A673 (cell line): Measurements from ENCODE around the gene IQGAP2. TPM values are rescaled to one million over a fixed set of nuclear protein-coding genes. Genes with fewer than 3 reads are reported as not detected.

Experiments used
- BruUV-seq: library from RNA; stranded (reverse); fragments of 400-500 nt; replicated peaks from 2 replicates; lab custom pipeline; 2021; lab: Mats Ljungman, UMichigan
- CTCF ChIA-PET: fragments of 300-600 bp; sonication (Branson Sonifier 250); formaldehyde crosslinking; loops from one replicate; lab custom pipeline; 2022; ENCODE audit warnings: antibody characterized with exemption; lab: Charles Lee
- POLR2A ChIA-PET: fragments of 300-600 bp; sonication (Branson Sonifier 250); formaldehyde crosslinking; loops from one replicate; lab custom pipeline; 2022; ENCODE audit warnings: antibody characterized with exemption; ENCODE audit not compliant: low non-redundant PET; lab: Charles Lee
- DNase-seq: peaks from one replicate; pipeline ENCODE4 v3.0.0-alpha.2; 2015; ENCODE audit warnings: low spot score
- H3K27ac ChIP-seq: fragments of 200-600 bp; sonication (generic); 2 replicates; pipeline ENCODE4 v1.5.1; 2016; ENCODE audit warnings: mixed run types, low read depth, mild to moderate bottlenecking, mixed read lengths, antibody characterized with exemption, low read length; ENCODE audit not compliant: poor library complexity, severe bottlenecking
- H3K27me3 ChIP-seq: fragments of 200-600 bp; sonication (generic); replicated peaks from 2 replicates; pipeline ENCODE4 v1.6.1; 2017; ENCODE audit warnings: mixed run types, low read depth, mild to moderate bottlenecking, mixed read lengths, antibody characterized with exemption, low read length; ENCODE audit not compliant: insufficient read depth, poor library complexity
- H3K36me3 ChIP-seq: fragments of 200-600 bp; sonication (generic); 2 replicates; pipeline ENCODE4 v1.6.1; 2016; ENCODE audit warnings: mixed run types, mild to moderate bottlenecking, mixed read lengths, antibody characterized with exemption, low read length; ENCODE audit not compliant: insufficient read depth, poor library complexity, severe bottlenecking
- H3K4me1 ChIP-seq: fragments of 200-600 bp; sonication (generic); 2 replicates; pipeline ENCODE4 v1.6.1; 2017; ENCODE audit warnings: mixed run types, mild to moderate bottlenecking, mixed read lengths, antibody characterized with exemption, low read length; ENCODE audit not compliant: insufficient read depth, poor library complexity, severe bottlenecking
- H3K4me3 ChIP-seq: fragments of 200-600 bp; sonication (generic); 2 replicates; pipeline ENCODE4 v1.5.1; 2016; ENCODE audit warnings: low read depth, mixed run types, mild to moderate bottlenecking, mixed read lengths, low read length; ENCODE audit not compliant: poor library complexity, severe bottlenecking
- H3K9me3 ChIP-seq: fragments of 200-600 bp; sonication (generic); 2 replicates; pipeline ENCODE4 v1.6.1; 2016; ENCODE audit warnings: mixed run types, low read depth, mild to moderate bottlenecking, mixed read lengths, antibody characterized with exemption, low read length; ENCODE audit not compliant: poor library complexity, severe bottlenecking
- EZH2 ChIP-seq: fragments of 200-600 bp; sonication (generic); IDR thresholded peaks from 2 replicates; pipeline ENCODE4 v1.6.1; 2017; ENCODE audit warnings: borderline replicate concordance, low read depth, mild to moderate bottlenecking, mixed read lengths, antibody characterized with exemption, low read length; ENCODE audit not compliant: poor library complexity, severe bottlenecking
- intact Hi-C: fragments of 100-400 bp; cut with micrococcal nuclease; formaldehyde crosslinking; loops from one replicate; pipeline ENCODE4 v1.10.0; 2022; ENCODE audit not compliant: unreplicated experiment
- total RNA-seq: library from RNA; stranded (reverse); gene quantifications from 2 replicates; pipeline ENCODE4 v1.2.3, GENCODE V29; 2021
- TF ChIP-seq, protein P1 (sequence below): fragments of 300-800, 200-600 bp; sonication (generic); conservative IDR thresholded peaks from 2 replicates; pipeline ENCODE4 v1.5.1; 2017; ENCODE audit warnings: low read depth, mild to moderate bottlenecking, antibody characterized with exemption, low read length, moderate library complexity, mixed read lengths

Gene IQGAP2
- total RNA-seq, 1 experiment from 2014 or later: 26.8 TPM

DNA sequence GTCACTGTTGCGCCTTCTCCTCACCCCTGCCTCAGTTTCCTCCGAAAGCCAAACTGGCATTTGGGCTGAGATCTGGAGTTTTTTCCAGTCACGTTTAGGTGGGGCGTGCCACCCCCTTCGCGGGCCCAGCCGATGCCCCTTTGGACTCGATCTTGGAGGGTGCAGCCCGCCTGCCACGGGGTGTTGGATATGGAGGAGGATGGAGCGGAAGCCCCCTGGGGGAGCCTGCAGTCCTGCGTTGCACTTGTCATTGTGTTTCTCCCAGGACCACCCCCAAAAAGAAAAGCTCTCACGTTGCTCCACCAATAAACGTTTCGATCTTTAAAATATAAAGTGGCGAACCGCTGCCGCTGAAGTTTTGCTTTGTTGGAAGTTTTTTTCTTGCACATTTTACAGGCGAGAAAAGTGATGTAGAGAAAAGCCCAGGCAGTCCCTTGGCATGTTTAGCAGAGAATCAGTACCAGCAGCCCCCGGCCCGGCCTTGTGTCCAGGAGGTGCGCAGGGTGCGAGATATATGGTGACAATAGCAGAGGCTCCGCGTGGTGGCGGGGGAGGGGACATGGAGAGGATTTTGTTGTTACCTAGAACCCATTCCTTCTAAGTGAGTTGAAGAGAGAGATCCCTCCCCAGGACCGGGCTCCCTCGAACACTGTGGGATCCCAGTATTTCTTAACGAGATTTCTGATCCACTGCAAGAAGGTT lies 313.5 kb downstream of the IQGAP2 start:
- H3K27me3 ChIP-seq: no peaks in the 10 kb centered on the region
- peak overlapping the region; percentile 90 for H3K27ac ChIP-seq
- peak overlapping the region; percentile 70 for H3K4me3 ChIP-seq
- H3K4me1 ChIP-seq: peaks cover 26% of the 10 kb centered on the region
- H3K36me3 ChIP-seq: peaks cover 3% of the 10 kb centered on the region
- BruUV-seq: TSS peak; percentile 37
- ChIA-PET CTCF (no interaction called here), POLR2A (interaction anchor here (0.6 kb wide), 1 partner anchor 19 kb away, joined by 3 read pairs; no protein-coding TSS in a partner anchor)
- intact Hi-C loops: loop anchor here (2.0 to 10.0 kb wide), 2 partner anchors 72 to 116 kb away; no protein-coding TSS in a partner anchor
- TF ChIP-seq EZH2: no peak
- TF ChIP-seq, protein P1, sequence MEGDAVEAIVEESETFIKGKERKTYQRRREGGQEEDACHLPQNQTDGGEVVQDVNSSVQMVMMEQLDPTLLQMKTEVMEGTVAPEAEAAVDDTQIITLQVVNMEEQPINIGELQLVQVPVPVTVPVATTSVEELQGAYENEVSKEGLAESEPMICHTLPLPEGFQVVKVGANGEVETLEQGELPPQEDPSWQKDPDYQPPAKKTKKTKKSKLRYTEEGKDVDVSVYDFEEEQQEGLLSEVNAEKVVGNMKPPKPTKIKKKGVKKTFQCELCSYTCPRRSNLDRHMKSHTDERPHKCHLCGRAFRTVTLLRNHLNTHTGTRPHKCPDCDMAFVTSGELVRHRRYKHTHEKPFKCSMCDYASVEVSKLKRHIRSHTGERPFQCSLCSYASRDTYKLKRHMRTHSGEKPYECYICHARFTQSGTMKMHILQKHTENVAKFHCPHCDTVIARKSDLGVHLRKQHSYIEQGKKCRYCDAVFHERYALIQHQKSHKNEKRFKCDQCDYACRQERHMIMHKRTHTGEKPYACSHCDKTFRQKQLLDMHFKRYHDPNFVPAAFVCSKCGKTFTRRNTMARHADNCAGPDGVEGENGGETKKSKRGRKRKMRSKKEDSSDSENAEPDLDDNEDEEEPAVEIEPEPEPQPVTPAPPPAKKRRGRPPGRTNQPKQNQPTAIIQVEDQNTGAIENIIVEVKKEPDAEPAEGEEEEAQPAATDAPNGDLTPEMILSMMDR: no peak
- DNase-seq: peak; percentile 67
- no peaks in the 10 kb centered on the region for H3K9me3 ChIP-seq

DNA sequence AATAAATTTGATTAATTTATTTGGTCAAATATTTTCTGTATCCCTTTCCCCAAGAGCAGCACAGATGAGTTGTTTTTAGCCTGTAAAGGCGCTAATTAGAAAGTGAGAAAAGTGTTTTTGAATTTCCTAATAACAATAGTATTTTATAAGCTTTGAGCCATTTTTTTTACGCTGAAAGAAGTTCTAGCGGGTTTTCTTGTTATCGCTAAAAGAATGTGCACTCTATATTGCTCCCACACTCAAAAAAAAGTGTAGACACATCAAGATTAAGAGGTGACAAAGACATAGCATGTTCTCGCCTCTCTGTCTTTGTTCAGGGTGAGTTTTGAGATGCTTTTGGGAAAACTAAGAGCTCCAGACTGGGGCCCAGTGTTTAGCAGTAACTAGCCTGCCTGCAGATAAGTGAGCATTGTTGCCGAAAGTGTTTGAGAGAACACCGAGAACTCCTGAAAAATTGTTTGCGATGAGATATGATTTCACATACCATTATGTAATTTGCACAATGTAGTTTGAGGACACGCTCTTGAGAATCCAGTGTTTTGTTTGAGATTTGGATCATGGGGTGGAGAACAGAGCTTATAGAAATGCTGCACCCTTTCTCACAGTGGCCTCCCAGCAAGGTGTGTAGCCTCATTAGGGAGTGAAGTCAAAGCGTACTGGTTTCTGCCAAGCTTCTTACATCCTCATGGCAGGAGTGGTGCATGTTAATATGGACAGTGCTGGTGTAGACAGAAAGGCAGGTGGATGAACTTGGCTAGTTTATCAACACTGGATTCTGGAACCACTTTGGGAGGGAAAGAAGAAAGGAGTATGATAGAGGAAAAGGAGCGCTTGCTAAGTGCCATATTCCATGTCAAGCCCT lies 314.4 kb downstream of the IQGAP2 start:
- DNase-seq: no peak
- BruUV-seq: no TSS peak
- CTCF ChIA-PET: no interaction called here
- no peaks in the 10 kb centered on the region for H3K9me3 ChIP-seq
- POLR2A ChIA-PET: interaction anchor here (0.6 to 0.7 kb wide), 2 partner anchors 18 to 1664 kb away, joined by 3 to 4 read pairs; no protein-coding TSS in a partner anchor
- H3K27me3 ChIP-seq: no peaks in the 10 kb centered on the region
- H3K4me1 ChIP-seq: peaks cover 26% of the 10 kb centered on the region
- H3K36me3 ChIP-seq: peaks cover 10% of the 10 kb centered on the region
- intact Hi-C loops: loop anchor here (2.0 to 10.0 kb wide), 2 partner anchors 73 to 117 kb away; no protein-coding TSS in a partner anchor
- TF ChIP-seq, protein P1: no peak
- TF ChIP-seq EZH2: no peak
- peak overlapping the region; percentile 90 for H3K27ac ChIP-seq
- peak overlapping the region; percentile 70 for H3K4me3 ChIP-seq

DNA sequence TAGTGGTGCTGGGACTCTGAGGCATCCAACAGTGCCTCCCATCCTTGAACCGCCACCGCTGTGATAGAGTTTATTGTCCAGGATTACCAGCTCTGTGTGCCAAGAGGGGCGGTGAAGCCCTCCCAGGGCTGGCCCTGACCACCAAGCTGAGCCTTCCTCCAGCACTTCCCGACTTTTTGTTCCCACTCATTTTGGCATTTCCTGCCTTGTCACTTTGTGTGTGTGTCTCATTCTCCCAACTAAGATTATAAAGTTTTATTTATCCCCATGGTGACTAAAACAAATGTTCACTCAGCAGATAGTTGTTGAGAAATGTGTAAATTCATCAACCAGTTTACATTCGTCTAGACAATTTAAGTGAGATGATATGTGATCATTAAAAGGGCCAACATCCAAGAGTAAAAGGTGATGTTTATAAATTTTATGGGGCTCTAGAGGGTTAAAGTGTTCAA lies 315.3 kb downstream of the IQGAP2 start:
- ChIA-PET CTCF (interaction anchor here (0.6 kb wide), 1 partner anchor 117 kb away, joined by 3 read pairs; no protein-coding TSS in a partner anchor), POLR2A (no interaction called here)
- peaks cover 18% of the 10 kb centered on the region for H3K36me3 ChIP-seq
- peak overlapping the region; percentile 90 for H3K27ac ChIP-seq
- intact Hi-C loops: loop anchor here (10.0 kb wide), 1 partner anchor 74 kb away; no protein-coding TSS in a partner anchor
- no peaks in the 10 kb centered on the region for H3K27me3 ChIP-seq
- H3K4me3 ChIP-seq: peak overlapping the region; percentile 70
- H3K9me3 ChIP-seq: no peaks in the 10 kb centered on the region
- peaks cover 26% of the 10 kb centered on the region for H3K4me1 ChIP-seq
- peak; percentile 86 for DNase-seq
- BruUV-seq: no TSS peak
- TF ChIP-seq, protein P1: no peak
- no peak for TF ChIP-seq EZH2
